GM08714 (cell line): ENCODE results near the gene MOXD1.
"Not testable (repeated sequence)": the region's sequence is repeated elsewhere in the genome, so short reads cannot be mapped to it uniquely, and the experiment has no call there.

ENCODE experiments used
- H3K4me3 ChIP-seq: fragments of 200-500 bp; sonication (Bioruptor generic); 2 replicates; pipeline ENCODE4 v1.5.1; 2014; ENCODE audit warnings: mild to moderate bottlenecking, low read length, inconsistent platforms
- ZNF274 ChIP-seq: IDR thresholded peaks from 2 replicates; pipeline ENCODE4 v1.6.1; 2012; ENCODE audit warnings: mild to moderate bottlenecking, low read depth, low read length

Gene MOXD1

DNA sequence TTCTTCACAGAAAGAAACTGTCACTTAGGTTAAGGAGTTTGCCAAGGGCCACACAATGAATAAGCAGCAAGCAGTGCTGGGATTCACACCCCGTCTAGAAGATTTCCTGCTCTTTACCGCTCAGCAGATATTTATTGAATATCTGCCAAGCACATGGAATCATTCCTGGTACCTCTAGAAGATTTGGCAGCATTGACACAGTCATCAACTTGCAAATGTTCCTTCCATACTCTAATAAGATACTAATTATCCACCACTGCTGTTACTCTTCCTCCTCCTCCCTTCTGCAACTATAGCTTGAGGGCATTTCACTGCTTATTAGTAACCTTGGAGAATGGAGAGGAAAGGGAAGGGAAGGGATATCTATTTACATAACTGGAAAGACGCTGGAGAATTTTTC, 13.0 kb downstream of the MOXD1 start:
- H3K4me3 ChIP-seq = no peak overlapping the region
- no peak for TF ChIP-seq ZNF274

DNA sequence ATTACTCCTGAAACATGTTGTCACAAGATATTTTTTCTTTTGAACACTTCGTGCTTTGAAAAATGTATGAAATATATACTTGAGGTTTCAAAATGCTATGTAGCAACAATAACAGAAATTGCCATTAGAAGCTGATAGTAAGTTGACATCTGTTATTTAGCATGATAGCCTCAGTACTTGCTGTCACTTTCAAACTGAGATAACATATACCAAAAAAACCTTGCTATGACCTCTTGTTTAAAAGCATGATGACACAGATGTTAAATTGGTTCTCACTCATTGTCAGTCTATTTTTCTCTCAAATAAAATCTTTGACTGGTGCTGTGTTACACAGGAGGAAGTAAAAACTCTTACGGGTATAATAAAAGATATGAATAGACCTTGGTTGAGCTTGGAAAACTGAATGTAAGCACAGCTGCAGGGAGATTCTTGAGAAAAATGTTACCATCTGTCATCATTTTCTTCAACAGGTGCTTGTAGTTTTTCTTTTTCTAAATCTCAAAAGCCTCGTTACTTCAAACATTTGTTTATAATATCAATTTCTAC, 18.6 kb downstream of the MOXD1 start:
- TF ChIP-seq ZNF274 = no peak
- no peak overlapping the region for H3K4me3 ChIP-seq

DNA sequence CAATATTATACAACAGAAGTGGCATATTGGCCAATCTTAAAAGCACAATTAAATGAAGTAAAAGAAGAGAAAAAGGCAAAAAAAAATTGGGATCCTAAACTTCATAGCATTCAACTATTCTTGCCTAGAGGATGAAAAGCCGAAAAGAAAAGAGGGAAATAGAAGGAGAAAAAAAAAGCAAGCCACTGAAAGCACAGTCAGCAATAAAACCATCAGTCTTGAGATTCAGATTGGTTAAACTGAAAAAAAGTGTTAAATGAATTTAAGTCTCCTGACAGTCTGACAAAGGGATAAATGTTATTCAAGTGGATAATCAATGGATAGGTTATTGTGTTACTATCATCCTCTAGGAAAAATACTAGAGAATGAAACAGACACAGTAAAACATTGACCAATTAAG, 19.9 kb downstream of the MOXD1 start:
- no peak for TF ChIP-seq ZNF274
- H3K4me3 ChIP-seq = no peak overlapping the region

DNA sequence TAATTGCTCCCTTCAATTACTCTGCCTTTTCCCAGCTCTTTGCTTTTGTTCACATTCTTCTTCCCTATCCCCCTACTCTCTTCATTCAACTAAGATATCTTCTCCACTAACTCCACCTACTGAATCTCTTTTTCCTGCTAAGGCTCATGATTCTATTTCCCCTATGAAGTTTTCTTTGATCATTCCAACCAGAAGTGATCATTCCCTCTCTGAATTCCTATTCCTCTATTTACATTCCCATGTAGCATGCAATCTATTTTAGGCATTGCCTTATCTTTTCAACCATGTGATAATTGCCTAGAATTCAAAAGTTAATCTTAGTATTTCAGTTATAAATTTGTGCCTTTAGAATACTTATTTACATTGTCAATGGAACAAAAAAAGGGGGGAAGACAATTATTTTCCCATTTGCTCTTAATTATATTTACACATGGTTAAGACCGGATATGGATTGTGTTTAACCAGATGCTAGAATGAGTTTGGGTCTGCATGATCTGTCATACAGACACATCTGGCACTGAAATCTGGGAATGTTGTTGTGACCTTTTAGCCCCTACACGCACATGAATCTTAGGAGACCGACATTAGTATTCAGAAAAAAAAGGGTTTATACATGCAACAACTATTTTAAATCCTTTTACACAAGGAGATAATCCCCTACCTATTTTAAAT, 20.8 kb downstream of the MOXD1 start:
- TF ChIP-seq ZNF274 = no peak
- H3K4me3 ChIP-seq = no peak overlapping the region

DNA sequence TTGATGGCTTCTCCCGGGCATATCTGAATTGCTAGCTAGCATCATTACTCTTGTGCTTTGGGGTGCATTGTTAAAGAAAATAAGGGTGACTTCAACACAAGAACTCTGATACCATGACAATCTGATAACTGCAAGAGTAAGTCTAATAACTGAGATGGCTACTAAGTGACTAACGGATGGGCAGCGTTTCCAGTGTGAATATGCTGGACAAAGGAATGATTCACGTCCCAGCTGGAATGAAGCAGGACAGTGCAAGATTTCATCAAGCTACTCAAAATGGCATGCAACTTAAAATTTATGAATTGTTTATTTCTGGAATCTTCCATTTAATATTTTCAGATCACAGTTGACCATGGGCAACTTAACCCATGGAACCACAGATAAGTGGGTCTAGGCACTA, 31.7 kb downstream of the MOXD1 start:
- no peak for TF ChIP-seq ZNF274
- H3K4me3 ChIP-seq = no peak overlapping the region

DNA sequence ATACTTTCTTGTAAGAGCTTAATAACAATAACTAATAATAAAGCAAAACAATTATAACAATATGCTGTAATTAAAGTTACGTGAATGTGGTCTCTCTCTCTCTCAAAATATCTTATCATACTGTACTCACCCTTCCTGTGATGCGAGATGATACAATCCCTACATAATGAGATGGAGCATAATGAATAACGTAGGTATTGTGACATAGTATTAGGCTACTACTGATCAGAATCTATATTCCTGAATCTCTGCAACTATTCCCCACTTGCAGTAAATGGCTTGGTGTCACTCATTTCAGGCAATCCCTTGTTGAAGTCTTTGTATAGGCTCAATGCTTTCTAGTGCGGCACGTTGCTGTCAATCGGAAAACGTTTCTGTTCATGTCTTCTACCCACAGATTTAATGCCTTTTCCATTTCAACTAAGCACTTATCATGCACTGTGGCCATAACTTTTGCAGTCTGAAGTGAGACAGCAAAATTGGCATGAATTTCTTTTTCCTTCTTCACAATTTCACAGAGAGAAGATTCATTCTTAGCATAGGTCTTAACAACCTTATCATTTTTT, 32.3 kb downstream of the MOXD1 start:
- TF ChIP-seq ZNF274 = no peak
- no peak overlapping the region for H3K4me3 ChIP-seq

DNA sequence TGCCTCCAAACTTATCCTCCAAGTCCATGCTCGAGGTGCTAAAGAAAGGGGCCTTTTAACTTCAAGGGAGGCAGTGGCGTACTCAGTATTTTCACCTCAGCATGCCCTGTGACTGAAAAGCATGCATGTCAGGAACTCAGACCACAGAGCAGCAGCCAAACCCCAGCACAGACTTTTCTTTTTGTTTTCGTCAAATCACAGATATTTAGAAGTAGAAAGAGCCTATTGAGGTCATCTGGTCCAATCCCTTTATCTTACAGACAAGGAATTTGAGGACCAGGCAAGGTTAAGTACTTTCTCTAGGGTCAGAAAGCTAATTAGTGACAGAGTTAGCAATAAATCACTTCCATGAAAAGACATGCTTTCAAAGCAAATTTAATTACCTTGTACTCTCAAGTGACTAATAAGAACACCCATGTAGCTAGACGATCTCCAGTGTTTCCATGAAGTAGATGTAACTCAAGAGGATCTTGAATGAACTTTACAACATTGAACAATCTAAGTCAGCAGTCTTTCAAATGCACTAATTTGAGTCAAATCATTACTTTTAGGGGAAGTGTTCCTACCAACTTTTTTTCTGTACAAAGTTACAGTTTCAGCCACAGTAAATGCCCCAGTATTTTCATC, 35.9 kb downstream of the MOXD1 start:
- peak overlapping the region; percentile 52; the same call in 1 of the 2 replicates for H3K4me3 ChIP-seq
- no peak for TF ChIP-seq ZNF274

DNA sequence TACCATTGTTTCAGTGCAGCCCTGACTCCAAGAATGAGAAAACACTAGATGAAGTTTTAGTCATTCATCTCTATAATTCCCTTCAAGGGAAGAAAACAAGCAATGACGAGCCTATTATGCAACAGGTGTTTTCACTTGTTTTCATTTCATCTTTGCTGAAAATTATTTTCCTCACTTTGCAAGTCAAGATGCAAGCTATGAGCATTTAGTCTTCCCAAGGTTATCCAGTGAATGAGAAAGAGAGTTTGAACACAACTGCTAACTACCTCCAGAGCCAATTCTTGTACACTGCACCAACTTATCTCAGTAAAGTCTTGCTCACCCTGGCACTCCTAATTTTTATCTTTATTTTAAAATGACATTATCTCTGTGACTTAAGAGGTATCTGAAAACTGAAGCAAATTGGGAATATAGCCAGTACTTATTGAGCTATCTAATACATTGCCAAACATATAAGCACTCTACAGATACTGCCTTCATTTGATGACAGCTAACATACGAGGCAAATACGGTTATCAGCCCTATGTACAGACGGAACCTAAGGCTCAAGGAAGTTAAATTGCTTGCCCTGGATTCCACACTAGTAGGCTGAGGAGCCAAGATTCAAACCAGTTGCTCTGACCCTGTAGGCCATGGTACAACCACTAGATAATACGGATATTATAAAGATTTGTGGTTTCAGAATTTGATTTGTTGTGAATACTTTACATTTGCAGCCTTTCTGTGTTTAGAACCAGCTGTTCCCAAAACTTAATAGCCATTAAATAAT, 36.8 kb downstream of the MOXD1 start:
- no peak overlapping the region for H3K4me3 ChIP-seq
- TF ChIP-seq ZNF274 = no peak

DNA sequence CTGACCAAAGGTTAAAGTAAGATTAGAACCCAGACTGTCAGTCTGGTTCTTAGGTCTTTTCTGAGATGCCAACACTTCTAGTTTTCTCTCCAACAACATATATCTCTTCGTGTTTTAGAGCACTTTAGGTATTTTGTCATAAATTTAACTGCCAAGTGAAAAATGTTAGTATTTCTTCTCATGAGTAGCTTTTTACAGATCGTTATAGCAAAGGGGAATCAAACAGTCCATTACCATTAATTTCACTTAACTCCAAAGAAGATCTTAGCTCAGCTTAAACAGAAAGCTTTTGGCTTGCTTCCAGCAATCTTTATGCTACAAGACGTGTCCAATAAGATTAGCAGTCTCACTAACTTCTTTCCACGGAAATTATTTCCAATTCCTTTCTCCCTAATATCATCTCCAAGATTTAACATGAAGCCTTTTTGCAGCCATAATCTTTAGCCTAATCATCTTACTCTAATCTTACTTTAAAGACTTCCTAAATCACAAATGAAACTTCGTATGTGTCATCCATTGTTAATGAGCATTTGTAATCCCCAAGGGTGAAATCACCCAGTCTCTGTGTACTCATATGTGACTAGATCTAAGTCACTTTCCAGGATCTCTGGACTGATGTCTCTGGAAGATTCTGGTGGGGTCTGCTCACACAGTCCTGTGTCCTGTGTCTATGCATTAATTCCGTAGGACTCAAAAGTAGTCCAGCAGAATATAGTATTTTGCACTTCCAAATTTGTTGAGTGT, 38.7 kb downstream of the MOXD1 start:
- TF ChIP-seq ZNF274 = no peak
- H3K4me3 ChIP-seq = no peak overlapping the region

DNA sequence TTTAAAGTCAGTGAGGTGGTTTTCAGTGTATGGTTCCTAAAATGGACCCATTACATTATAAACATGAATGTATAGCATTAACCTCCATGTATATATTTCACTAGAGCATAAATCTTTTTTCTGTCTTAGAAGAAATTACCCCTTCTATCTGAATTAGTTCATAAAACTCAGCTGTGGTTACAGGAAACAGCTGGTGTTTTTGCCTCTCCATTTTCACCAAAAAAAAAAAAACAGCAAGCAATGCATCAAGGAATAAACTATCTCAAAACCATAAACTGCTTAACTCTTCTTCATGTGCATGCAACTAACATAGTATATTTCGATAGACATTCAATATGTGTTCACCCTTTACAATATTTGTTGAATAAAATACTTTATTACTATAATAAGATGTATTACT, 40.2 kb downstream of the MOXD1 start:
- no peak for TF ChIP-seq ZNF274
- H3K4me3 ChIP-seq = no peak overlapping the region

DNA sequence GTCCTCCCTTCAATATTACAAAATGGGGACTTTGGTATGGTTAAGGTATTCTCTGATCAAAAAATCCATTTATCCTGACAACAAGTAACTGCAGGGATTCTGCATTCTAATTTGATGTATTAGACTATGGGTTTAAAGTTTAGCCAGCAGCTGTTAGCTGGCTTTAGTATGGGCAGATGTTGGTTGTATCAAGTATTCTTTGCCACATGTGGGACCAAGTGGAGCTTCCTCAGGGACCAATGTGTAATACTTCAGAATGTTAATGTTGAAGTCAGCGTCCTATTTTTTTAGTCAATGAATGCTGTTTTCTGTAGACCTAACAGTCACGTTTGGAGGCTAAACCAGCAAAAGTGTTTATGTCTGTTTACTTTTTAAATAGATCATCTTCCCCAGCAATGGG, 41.4 kb downstream of the MOXD1 start:
- no peak overlapping the region for H3K4me3 ChIP-seq
- TF ChIP-seq ZNF274 = no peak

DNA sequence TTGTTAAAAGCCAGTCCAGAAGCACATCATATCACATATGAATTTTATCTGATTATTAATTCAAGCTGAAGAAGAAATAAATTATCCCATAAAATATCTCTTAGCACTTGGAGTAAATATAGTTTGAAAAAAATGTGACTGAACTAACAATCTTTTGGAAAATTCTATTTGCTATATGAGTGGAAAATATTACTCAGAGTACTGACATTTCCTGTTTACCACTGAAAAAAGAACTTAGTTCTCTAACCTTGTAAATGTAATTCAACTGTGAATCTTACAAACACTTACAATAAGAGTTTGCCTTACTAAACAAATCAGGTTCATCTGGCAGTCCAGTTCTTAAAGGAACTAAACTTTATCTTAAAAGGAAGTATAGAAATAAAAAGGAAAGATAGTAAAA, 44.2 kb downstream of the MOXD1 start:
- no peak for TF ChIP-seq ZNF274
- H3K4me3 ChIP-seq = no peak overlapping the region

DNA sequence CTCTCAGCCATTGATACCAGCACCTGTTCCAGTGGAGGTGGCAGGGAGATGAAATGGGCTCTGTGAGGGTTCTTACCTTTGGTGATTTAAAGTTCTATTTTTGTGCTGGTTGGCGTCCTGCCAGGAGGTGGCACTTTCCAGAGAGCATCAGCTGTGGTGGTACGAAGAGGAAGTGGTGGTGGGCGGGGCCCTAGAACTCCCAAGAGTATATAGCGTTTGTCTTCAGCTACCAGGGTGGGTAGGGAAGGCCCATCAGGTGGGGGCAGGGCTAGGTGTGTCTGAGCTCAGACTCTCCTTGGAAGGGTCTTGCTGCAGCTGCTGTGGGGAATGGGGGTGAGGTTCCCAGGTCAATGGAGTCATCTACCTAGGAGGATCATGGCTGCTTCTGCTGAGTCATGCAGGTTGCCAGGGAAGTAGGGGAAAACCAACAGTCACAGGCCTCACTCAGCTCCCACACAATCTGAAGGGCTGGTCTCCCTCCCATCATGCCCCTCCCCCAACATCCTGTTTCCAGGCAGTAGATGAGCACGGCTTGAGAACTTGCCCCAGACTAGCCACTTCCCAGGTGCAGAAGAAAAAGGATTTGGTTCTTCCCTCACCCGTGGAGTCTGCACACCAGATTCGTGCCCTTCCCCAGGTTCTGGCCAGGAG, 46.6 kb downstream of the MOXD1 start:
- no peak for TF ChIP-seq ZNF274
- no peak overlapping the region for H3K4me3 ChIP-seq

DNA sequence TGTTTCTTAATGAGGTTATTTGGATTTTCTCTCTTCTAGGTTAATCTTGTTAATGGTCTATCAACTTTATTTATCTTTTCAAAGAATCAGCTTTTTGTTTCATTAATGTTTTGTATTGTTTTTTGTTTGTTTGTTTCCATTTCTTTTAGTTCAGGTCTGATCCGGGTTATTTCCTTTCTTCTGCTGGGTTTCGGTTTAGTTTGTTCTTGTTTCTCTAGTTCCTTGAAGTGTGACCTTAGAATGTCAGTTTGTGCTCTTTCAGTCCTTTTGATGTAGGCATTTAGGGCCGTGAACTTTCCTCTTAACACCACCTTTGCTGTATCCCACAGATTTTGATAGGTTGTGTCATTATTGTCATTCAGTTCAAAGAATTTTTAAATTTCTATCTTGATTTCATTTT, 49.3 kb downstream of the MOXD1 start:
- not testable (repeated sequence) for H3K4me3 ChIP-seq
